ENCODE measurements around the gene SCUBE2.

The SCUBE2 gene

DNA sequence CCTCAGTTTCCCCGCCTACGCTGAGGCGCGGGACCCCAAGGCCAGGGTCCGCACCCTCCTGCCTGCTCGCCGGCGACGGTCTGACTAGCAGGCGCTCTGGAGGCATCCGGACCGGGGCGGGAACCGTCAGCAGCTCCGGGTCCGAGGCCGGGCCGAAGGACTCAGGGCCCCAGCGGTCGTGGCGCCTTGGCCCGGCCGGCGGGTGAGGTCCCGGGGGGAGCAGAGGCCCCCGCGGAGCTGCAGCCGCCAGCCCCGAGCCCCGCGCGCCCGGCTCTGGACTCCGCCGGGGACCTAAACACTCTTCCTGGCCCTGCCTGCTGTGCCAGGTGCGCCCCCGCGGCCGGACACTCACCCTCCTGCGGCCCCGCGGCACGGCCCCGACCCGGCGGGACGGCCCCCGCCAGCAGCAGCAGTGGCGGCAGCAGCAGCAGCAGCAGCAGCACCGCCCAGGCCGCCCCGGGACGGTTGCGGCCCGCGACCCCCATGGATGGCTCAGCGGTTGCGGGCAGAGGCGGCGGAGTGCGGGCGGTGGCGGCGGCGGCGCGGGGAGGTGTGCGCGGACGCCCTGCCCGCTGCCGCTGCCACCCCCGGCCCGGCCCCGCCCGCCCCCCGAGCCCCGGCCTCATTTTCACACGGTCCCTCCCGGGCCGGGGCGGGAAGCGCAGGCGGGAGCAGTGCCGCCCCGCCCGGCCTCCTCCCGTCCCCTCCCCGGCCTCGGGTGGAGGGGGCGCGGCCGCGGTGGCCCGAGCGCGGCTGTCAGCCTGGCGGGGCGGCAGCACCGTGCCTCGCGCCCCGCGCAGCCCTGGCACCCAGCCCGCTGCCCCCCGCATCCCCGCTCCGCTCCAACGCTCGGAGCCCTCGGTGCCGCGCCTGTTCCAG is at the start of gene SCUBE2:
TSS of gene SCUBE2 (minus strand) at position 556 of the 879 bp plus-strand sequence. CDS start at position 485, 71 bp downstream.
- DNase-seq (ENCODE audit: low read depth in 2 of 2): no peak

DNA sequence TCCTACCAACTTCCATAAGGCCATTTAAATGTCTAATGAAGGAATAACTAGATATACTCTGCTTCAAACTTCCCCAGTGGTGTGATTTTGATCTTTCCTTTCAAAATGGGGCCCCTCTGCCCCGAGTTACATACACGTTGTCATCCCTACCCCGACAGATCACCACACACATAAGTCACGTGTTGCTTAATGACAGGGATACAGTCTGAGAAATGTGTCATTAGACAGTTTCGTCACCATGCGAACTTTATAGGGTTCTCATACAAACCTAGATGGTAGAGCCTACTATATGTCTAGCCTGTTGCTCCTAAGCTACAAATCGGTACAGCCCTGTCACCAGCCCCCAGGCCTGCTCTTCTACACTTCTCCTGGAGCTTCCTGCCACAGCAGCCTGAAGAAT is 49.8 kb upstream of the SCUBE2 start:
- DNase-seq (ENCODE audit: low read depth in 2 of 2): no peak

DNA sequence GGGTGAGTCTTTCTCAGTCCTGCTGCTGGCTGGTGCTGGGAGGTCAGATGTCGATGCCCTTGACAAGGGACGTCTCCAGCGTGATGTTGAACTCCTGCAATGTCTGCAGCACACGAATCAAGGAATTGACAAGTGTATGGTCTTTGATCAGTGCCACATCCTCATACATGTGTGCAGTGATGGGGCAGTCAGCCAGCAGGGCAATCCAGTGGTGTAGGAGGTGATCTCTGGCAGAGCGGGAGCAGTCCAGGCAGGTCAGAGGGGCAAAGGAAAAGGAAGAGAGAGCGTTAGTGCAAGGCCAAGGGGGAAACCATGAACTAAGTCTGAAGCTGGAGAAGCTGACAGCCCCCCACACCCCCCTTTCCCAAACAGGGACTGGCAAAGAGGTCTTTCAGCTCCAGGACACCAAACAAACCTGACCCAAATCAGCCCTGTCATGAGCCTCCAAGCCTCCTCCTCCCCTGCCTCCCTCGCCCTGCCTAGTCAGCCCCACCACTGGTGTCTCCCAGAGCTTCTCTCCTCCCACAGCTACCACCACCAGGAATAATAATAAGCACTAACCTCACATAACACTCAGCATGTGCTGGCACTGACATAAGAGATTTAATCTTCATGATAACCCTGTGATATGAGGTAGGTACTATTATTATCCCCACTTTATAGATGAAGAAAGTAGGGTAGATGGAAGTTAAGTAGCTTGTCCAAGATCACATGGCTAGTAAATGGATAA is 48.4 kb upstream of the SCUBE2 start:
- no peak for DNase-seq (ENCODE audit: low read depth in 2 of 2)

DNA sequence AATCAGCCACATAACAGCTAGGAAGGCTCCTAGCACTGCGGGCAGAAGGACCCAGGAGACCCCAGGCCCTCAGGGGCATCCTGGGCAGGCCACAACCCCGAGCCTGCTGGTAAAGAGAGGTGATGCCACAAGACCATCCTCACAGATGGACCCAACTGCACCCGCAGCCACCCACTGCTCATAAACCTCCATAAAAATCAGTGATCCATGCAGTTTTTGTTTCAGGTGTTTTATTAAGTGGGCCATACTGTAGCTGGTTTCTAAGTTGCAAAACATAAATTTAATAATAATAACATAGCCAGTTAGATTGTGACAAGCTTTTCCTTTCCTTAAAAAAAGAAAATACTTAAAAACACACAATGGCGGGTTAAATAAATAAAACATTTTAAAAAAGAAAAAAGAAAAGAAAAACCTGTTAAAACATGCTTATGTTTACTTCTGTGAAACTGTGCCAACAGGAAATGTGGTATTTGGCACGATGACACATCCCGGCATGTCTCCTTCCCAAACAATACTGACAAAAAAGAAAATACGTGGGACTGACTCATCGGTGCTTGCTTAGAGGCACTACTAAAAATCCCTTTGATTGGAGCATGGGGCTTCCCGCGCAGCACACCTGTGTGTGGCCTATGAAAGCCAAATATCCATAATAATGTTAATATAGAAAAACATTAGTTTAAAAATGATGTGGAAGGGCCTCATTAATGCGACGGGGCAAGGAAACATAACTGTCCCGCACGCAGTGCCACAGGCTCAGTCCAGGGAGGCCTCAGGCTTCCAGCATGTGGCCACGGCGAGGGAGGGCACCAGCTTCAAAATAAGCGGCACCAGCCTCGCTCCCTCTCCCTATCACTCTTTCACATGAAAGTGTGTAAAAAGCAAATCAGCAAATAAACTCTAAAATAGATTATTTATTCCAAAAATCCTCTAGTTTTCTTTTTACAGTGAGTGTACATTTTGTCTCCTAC is 47.5 kb upstream of the SCUBE2 start:
- no peak for DNase-seq (ENCODE audit: low read depth in 2 of 2)

DNA sequence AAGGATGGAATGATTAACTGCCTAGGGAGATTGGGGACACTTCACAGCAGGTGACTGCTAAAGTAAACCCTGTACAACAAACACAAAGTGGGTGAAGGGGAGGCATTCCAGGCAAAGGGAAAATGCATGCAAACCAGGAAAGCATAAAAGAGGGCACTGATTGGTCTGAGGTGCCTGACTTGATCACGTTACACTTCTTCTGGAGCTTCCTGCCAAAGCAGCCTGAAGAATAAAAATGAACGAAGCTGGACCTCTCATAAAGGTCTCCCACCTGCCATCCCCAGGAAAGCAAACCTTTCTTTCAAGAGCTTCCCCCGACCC is 46.7 kb upstream of the SCUBE2 start:
- DNase-seq (ENCODE audit: low read depth in 2 of 2): no peak

DNA sequence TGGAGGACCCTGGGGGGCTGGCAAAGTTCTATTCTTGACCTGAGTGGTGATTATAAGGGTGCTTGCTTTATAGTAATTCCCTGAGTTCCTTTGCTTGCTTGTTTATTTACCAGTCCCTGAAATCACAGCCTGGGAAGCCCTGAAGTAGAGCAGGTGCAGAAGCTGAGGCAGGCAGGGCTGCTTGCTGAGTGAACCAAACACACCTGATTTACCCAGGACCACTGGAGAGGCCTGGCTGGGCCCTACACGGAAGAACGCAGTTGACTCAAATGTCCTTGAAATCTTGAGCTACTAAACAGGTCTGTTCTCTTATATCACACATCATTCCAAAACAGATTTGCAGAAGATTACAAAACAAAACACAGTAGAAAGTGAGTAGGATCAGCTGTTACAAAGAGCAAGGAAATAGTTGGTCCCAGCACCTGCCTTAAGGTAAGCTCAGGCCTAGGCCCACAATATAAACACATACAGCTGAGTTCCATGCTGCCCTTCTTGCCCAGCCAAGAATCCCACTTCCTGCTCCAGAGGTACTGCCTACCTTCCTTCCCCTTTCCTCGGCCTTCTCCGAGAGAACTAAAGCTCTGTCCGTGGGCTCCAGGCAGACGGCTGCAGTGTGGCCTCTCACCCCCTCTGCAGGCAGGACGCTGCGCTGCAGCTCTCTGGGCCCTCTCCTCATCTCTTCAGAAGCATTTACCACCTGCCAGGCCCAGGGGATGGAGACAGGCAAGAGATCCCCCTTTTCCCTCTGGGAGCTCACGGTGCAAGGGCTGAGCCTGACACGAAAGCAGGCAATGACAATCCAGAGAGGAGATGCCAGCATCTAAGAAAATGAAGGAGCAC is 46.1 kb upstream of the SCUBE2 start:
- DNase-seq (ENCODE audit: low read depth in 2 of 2): peak; percentile 24 to 46

DNA sequence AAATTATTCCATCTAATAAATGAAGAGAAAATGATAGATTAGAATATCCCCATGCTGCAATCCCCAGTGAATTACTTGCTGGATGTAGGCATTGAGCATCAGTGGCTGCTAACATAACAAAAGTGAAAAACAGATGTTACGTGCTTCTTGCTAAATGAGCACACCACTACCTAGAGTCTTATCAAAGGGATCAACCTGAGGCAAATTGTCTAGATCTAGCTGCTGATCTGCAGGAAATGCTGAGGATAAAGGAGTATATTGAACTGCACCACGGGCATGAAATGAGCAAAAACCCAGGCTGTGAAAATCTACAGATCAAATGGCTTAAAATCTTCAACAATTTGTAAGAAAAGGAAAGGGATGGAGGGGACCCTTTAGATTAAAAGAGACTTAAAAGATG is 45.3 kb upstream of the SCUBE2 start:
- DNase-seq (ENCODE audit: low read depth in 2 of 2): no peak

DNA sequence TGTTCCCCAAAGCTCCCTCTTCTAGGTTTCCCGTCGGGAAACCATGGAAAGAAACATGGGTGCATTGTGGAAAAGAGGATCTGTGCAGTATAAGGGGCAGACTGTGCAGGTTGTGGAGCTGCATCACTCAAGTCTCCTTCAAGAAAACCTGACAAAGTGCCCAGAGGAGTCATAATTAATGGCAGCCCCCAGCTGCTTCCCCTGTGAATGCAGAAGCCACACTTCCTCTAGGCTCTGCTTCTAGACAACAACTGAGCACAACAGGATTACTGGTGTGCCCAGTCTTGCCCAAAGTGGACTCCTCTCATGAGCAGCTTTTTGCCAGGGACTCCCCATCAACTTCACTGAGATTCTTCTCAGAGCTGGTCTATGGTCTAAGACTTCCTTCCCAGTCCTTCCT is 42.6 kb upstream of the SCUBE2 start:
- DNase-seq (ENCODE audit: low read depth in 2 of 2): no peak

DNA sequence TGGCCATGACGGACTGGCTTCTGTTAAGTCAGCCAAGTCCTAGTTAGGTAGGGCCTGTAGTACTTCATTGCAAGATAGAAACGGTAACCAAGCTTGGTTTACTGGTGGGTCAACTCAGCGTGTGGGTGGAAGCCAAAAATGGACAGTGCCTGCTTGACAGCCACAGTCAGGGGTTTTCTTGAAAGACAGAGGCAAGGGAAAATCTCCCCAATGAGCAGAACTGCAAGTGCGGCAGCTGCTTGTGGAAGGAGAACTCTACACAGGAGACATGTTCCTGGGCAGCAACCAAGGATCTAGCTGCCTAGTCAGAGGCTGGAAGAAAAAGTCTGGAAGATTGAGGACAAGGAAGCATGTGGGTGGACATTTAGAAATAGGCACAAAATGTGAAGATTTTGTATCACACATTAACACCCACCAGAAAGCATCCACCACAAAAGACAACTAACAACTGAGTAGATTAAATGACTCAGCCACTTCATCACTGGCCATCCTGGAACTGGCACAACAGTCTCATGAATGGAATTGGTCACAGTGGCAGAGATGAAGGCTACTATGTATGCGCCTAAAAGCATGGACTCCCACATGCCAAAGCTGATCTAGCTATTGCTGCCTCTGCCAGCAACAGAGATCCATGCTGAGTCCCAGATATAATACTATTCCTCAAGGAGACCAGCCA is 40.9 kb upstream of the SCUBE2 start:
- DNase-seq (ENCODE audit: low read depth in 2 of 2): no peak

DNA sequence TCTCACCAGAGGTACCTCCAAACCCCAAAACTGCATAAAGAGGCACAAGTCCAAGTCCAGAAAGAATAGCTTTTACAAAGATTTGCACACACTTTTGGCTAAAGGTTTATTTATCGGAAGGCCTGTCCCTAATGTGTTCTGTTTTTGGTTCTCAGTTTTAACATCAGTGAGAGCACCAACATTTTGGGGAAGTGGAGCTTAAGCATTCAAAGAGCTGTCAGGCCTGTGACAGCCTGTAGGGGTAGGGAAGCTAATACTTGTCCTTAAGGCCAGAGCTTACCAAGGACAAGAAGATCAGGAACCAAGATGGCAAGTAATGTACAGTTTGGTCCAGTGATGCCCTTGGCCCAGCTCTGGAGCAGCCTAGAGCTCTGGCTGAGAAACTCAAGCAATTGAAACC is 38.9 kb upstream of the SCUBE2 start:
- no peak for DNase-seq (ENCODE audit: low read depth in 2 of 2)

DNA sequence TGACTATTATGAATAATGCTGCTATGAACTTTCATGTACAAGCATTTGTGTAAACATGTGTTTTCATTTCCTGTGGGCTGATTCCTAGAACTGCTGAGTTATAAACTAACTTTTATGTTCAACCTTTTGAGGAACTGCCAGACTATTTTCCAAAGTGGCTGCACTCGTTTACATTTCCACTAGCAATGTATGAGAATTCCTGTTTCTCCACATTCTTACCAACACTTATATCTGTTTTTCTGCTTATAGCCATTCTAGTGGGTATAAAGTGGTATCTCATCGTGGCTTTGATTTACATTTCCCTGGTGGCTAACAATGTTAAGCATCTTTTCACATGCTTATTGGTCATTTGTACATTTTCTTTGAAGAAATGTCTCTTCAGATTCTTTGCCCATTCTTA is 35.2 kb upstream of the SCUBE2 start:
- DNase-seq (ENCODE audit: low read depth in 2 of 2): no peak

DNA sequence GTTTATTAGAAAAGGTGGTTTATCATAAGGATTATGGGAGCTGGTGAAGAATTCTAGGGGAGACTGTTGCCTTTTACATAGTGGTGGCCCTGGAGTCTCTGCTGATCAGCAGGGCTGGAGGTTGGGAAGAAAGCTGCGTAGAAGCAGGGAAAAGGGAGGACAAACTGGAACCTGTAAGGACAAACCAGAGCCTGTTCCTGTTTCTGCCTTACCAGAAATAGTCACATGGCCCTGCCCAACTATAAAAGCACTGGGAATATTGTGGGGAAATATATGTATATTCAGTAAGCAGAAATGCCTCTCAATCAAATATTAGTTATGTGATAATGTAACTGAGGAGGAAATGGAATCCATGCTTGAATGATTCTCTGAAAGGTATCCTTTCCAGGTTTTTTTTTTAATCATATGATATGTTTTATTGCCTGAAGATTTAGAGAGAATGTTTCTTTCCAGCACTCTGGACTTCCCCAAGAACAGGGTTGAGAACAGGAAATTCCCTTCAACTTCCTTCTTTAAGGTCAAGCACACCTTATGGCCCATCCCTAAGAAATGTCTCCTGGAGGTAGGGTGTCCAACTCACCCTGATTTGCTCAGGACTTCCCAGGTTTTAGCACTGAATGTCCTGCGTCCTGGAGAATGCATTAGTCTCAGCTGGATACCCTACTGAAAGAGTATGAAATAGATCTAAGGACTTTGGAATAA is 33.9 kb upstream of the SCUBE2 start:
- DNase-seq (ENCODE audit: low read depth in 2 of 2): no peak

DNA sequence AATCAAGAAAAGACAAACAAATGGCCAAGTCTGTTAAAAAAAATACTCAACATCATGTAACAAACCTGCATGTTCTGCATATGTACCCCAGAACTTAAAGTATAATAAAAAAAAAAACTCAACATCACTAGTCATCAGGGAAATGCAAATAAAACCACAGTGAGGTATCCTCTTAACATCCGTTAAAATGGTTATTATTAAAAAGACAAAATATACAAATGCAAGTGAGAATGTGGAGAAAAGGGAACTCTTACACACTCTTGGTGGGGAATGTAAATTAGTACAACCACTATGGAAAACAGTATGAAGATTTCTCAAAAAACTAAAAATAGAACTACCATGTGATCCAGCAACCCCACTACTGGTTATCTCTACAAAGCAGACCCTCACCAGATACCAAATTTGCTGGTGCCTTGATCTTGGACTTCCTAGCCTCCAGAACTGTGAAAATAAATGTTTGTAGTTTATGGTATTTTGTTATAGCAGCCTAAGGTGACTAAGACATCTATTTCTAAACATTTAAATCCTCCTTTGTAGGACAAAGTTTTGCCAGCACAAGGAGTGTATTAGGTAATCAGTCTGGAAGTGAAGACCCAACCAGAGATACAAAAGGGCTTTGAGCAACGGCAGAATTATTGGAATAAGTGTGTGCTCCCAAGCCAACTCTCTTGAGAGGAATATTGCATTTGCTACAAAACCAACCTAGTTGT is 32.4 kb upstream of the SCUBE2 start:
- no peak for DNase-seq (ENCODE audit: low read depth in 2 of 2)

DNA sequence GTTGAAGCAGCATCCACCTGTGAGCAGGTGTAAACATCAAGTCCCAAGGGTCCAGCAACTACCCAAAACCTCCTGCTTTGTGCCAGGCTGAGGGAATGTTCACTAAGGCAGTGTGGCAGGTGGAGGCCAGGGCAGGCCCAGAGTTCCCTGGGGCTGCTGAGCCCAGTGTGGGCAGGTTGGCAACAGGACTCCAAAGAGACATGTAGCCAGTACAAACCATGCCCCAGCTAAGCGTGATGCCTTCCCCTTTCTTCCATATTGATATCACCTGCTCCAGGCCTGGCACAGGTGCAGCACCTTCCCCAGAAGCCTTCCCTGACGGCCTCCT is 30.0 kb upstream of the SCUBE2 start:
- DNase-seq (ENCODE audit: low read depth in 2 of 2): no peak

DNA sequence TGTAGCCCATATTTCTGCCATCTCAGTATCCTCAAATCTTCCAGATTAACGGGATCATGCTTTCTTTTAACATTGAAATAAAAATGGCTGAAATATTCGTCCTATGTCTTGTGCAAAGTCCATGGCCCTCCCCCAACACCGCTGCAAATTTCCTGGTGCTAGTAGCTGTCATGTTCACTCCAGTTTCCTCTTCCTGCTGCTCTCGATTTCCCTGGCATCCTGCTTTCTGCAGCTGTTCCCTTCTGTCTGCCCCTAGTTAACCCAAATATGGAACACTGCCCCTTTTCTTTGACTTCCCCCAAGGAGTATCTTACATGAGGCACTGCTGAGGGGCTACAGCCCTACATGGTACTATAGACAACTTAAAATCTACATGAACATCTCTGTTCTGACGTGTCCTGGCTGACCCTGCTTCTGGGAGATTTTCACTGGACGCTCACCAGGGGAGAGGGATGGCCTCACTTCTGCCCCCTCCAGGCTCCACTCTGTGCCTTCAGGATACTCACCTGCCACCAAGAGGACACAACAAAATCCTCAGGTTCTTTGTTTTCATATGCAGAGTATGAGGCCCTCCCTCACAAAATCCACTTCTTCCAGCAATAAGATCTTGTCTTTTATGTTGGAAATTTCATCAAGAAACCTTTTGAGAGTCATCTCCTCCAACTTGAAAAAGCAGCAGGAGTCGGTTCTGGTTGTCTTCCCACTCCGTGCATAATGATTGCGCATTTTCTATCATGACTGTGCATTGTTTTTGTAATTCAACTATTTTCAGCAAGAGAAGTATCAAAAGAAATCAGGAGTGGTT is 29.5 kb upstream of the SCUBE2 start:
- no peak for DNase-seq (ENCODE audit: low read depth in 2 of 2)

DNA sequence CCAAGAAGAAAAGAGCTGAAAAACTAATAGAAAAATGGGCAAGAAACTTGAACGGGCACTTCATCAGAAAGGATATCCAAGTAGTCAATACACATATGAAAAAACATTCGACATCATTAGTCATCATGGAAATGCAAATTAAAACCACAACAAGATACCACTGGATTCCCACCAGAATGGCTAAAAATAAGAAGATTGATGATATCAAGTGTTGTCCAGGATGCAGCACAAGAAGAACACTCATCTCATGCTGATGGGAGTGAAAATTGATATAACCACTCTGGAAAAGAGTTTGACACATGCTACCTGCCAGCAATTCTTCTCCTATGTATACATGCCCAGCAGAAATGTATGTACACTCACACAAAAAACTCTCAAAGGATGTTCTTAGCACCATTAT is 26.9 kb upstream of the SCUBE2 start:
- DNase-seq (ENCODE audit: low read depth in 2 of 2): no peak

DNA sequence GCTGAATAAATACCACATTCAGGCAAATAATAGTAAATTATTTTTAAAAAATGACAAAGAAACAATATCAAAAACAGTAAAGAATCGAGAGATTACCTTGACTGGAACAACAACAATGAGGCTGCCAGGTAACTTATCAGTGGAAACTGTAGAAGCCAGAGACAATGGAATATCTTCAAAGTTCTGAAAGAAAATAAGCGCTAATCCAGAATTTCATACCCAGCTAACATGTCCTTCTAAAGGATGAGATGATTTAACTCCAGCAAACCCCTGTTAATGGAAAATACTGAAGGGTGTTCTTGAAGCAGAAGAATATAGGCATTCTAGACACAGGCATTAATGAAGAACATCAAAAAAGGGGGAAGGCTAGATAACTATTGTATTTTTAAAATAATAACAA is 20.7 kb upstream of the SCUBE2 start:
- DNase-seq (ENCODE audit: low read depth in 2 of 2): no peak

DNA sequence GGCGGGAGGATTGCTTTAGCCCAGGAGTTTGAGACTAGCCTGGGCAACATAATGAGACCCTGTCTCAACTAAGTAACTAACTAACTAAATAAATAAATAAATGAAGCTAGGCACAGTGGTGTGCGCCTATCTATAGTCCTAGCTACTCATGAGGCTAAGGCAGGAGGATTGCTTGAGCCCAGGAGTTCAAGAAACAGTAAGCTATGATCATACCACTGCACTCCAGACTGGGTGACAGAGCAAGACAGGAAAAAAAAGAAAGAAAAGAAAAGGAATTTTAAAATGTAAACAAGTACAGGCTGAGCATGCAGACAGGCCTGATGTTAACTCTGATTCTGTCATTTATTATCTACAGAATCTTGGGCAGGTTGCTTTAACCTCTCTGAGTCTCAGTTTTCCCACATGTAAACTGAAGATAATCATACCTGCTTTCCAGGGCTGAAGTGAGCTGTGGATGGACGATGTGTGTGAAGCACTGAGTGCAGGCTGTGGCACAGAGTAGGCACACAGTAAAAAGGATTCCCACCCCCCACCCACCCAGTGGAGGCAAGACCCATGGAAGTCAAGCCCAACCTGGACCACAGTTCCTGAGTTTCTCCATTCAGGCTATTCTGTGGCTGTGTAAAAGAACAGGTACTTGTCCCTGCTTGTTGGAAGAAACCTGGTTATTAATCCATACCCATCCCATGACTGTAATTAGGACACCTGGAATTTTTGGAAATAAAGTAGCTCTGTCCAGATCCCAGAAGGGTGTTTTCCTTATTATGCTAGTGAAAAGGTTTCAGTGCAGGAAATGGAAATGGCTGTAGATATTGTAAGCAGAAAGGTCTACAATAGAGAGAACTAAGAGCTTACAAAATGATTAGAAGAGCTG is 18.7 kb upstream of the SCUBE2 start:
- no peak for DNase-seq (ENCODE audit: low read depth in 2 of 2)
